Stomach (tissue), 9 donors: ENCODE results near the gene YWHAB. TPM values are rescaled to one million over a fixed set of nuclear protein-coding genes. Genes with fewer than 3 reads are reported as not detected.

Experiments used
- DNase-seq, 2 donors: peaks; one replicate each; pipeline versions ENCODE4 v3.0.0 to v3.0.0-alpha.2; 2013 to 2019
- H3K27ac ChIP-seq, 5 donors: fragments of 200-600 bp in 4 of 5; sonication (generic) in 4 of 5; one replicate each; pipeline ENCODE4 v1.5.1; 2013 to 2019; ENCODE audit warnings: mild to moderate bottlenecking in 1 of 5, moderate library complexity in 1 of 5
- H3K27me3 ChIP-seq, 3 donors: fragments of 200-600 bp; sonication (generic); one replicate each; pipeline ENCODE4 v1.5.1; 2017 to 2019; ENCODE audit warnings: mixed run types in 1 of 3
- H3K36me3 ChIP-seq, 4 donors: fragments of 200-600 bp; sonication (generic); 1 replicate in 3 of 4; 2 replicates in 1 of 4; pipeline ENCODE4 v1.5.1; 2016 to 2019
- H3K4me1 ChIP-seq, 4 donors: fragments of 200-600 bp; sonication (generic); one replicate each; pipeline ENCODE4 v1.5.1; 2016 to 2019
- H3K4me3 ChIP-seq, 4 donors: fragments of 200-600 bp; sonication (generic) in 3 of 4; one replicate each; pipeline ENCODE4 v1.5.1; 2016 to 2019; ENCODE audit warnings: mild to moderate bottlenecking in 1 of 4
- H3K9me3 ChIP-seq, 4 donors: fragments of 200-600 bp; sonication (generic); one replicate each; pipeline ENCODE4 v1.5.1; 2016 to 2019
- CTCF ChIP-seq, 7 experiments: fragments of 450-650 bp in 4 of 7; fragments of 200-600 bp in 3 of 7; sonication (generic) in 3 of 7; IDR thresholded peaks; one replicate each; pipeline ENCODE4 v1.5.1; 2016 to 2019; ENCODE audit warnings: antibody characterized with exemption in 7 of 7, control low read depth in 2 of 7, mild to moderate bottlenecking in 1 of 7
- EP300 ChIP-seq: sonication (generic); formaldehyde crosslinking; IDR thresholded peaks from one replicate; pipeline ENCODE4 v1.6.1; 2017; ENCODE audit warnings: antibody characterized with exemption
- POLR2A ChIP-seq, 4 donors: fragments of 450-650 bp; IDR thresholded peaks; one replicate each; pipeline ENCODE4 v1.6.1; 2016; ENCODE audit warnings: antibody characterized with exemption in 4 of 4, control low read depth in 2 of 4, mild to moderate bottlenecking in 1 of 4, moderate library complexity in 1 of 4
- POLR2AphosphoS5 ChIP-seq, 3 donors: sonication (generic); formaldehyde crosslinking; IDR thresholded peaks; one replicate each; pipeline ENCODE4 v1.6.1; 2016; ENCODE audit warnings: antibody characterized with exemption in 3 of 3
- WGBS, 5 donors: extraction: QIAGEN DNeasy Blood & Tissue Kit in 3 of 5; methylation state at CpG; one replicate each; pipeline versions ENCODE4 v1.1.5 to v1.1.7; 2013 to 2018; 5-methylcytosine and 5-hydroxymethylcytosine counted together
- intact Hi-C: fragments of 100-400 bp; cut with DNase I; formaldehyde crosslinking; loops from one replicate; pipeline ENCODE4 v1.15.1; 2023; ENCODE audit warnings: low total_unique reads
- polyA plus RNA-seq, 3 donors: library from polyadenylated mRNA; stranded (reverse); fragments of 200-250 nt; gene quantifications; one replicate each; pipeline ENCODE4 v1.2.3, GENCODE V29; 2013
- total RNA-seq, 5 donors: library from RNA; depleted of rRNA; stranded (reverse); fragments of >200 nt; gene quantifications; one replicate each; pipeline versions ENCODE4 v1.1.0 to v1.2.3, GENCODE V29; 2014 to 2016
- donor health status: healthy with polysubstance abuse.
- donor health status: Bipolar disorder and iron deficiency.
- donor health status: healthy.

The YWHAB gene
- total and polyA plus RNA-seq, 8 donors = 52.2 to 135 (median 93.1) TPM

GRCh38 chr20:44843876-44844275, 41.6 kb upstream of the YWHAB start:
- H3K4me1 ChIP-seq = no peaks in the 10 kb centered on the region
- H3K27ac ChIP-seq = no peak overlapping the region
- TF ChIP-seq EP300 (no peak), CTCF (IDR thresholded peaks at IDR 0.05) (no peak), POLR2AphosphoS5 (IDR thresholded peaks at IDR 0.05) (no peak), POLR2A (IDR thresholded peaks at IDR 0.05) (no peak)
- intact Hi-C loops = no loop called here
- no peak for DNase-seq
- no peaks in the 10 kb centered on the region for H3K9me3 ChIP-seq
- H3K4me3 ChIP-seq = no peak overlapping the region
- 73 to 82% (median 78%) methylated on average over 5 of the region's 5 CpGs for WGBS, 5 donors
- no peaks in the 10 kb centered on the region for H3K36me3 ChIP-seq
- H3K27me3 ChIP-seq = peaks cover 0 to 32% (median 0%) of the 10 kb centered on the region in 3 donors

- intact Hi-C loops = no loop called here
These were observed 37.1 kb upstream of the YWHAB start for GRCh38 chr20:44848254-44849015.

GRCh38 chr20:44849703-44850102, 35.8 kb upstream of the YWHAB start:
- H3K27ac ChIP-seq = no peak overlapping the region
- 31 to 56% (median 50%) methylated on average over 1 of the region's 1 CpG for WGBS, 5 donors

More at GRCh38 chr20:44848254-44849015, 37.1 kb upstream of the YWHAB start:
- no peak overlapping the region for H3K27ac ChIP-seq
- no peaks in the 10 kb centered on the region for H3K9me3 ChIP-seq
- no peaks in the 10 kb centered on the region for H3K4me1 ChIP-seq
- no peak for TF ChIP-seq CTCF (IDR thresholded peaks at IDR 0.05)
- 57 to 72% (median 61%) methylated on average over 4 of the region's 4 CpGs for WGBS, 5 donors
- DNase-seq = no peak
- H3K27me3 ChIP-seq = peaks cover 0 to 15% (median 0%) of the 10 kb centered on the region in 3 donors
- no peak overlapping the region for H3K4me3 ChIP-seq
- H3K36me3 ChIP-seq = no peaks in the 10 kb centered on the region

GRCh38 chr20:44850272-44850671, 35.2 kb upstream of the YWHAB start:
- intact Hi-C loops = no loop called here
- no peak overlapping the region for H3K27ac ChIP-seq

More at GRCh38 chr20:44849703-44850102, 35.8 kb upstream of the YWHAB start:
- TF ChIP-seq POLR2A (IDR thresholded peaks at IDR 0.05) (no peak), CTCF (IDR thresholded peaks at IDR 0.05) (peak in 1 of 7 experiments; percentile 4)
- DNase-seq = no peak
- intact Hi-C loops = no loop called here
- no peak overlapping the region for H3K4me3 ChIP-seq
- no peaks in the 10 kb centered on the region for H3K36me3 ChIP-seq
- H3K9me3 ChIP-seq = no peaks in the 10 kb centered on the region
- H3K4me1 ChIP-seq = no peaks in the 10 kb centered on the region
- peaks cover 0 to 3% (median 0%) of the 10 kb centered on the region in 3 donors for H3K27me3 ChIP-seq

More at GRCh38 chr20:44850272-44850671, 35.2 kb upstream of the YWHAB start:
- no peak for TF ChIP-seq CTCF (IDR thresholded peaks at IDR 0.05)
- no peak for TF ChIP-seq POLR2A (IDR thresholded peaks at IDR 0.05)
- peak in 1 of 3 donors; percentile 13 for TF ChIP-seq POLR2AphosphoS5 (IDR thresholded peaks at IDR 0.05)
- TF ChIP-seq EP300 = no peak
- DNase-seq = peak in 1 of 2 donors; percentile 56
- H3K27me3 ChIP-seq = peaks cover 0 to 3% (median 0%) of the 10 kb centered on the region in 3 donors
- no peaks in the 10 kb centered on the region for H3K4me1 ChIP-seq
- 25 to 52% (median 36%) methylated on average over 3 of the region's 3 CpGs for WGBS, 5 donors
- no peaks in the 10 kb centered on the region for H3K9me3 ChIP-seq
- no peaks in the 10 kb centered on the region for H3K36me3 ChIP-seq
- no peak overlapping the region for H3K4me3 ChIP-seq
